ENCODE results near the gene ADCY6.

Gene ADCY6

DNA sequence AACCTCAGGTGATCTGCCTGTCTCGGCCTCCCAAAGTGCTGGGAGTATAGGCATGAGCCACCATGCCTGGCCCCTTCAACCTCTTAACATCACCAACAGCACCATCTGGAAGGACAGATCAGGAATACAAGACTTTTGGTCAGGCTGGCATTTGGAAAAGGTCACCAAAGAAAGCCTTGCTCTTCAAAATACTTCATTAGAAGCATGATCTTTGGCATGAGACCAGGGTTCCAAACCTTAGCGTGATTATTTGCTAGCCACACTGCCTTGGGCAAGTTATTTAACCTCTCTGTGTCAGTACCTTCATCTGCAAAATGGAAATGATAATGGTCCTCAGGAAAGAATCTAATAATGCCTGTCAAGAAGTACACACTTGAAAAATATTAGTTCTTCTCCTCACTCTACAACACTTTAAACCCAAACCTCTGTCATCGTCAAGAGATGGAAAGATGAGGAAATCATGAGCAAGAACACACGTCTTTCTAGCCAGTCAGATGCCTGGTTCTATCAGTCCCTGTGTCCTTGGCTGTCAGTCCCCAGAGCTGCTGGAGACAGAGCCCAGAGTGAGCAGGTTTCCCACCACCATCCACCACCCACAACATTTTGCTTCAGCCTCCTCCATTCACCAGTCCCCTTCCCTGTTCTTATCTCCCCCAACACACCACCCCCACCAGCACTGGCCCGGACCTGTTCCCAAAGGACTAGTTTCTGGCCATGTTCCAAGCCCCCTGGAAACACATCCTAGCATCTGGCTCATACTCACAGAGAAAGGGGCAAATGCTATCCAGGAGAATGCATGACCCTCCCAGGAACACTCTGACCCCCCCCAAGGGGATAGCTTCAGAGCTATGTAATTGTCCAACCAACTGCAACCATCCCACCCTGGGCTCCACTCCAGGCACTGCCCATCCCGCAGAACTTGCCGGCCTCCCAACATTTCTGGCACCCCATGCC, 2.0 kb downstream of the ADCY6 start:
- no peak for DNase-seq (ENCODE audit: low read depth in 2 of 3, low spot score in 1 of 3)

DNA sequence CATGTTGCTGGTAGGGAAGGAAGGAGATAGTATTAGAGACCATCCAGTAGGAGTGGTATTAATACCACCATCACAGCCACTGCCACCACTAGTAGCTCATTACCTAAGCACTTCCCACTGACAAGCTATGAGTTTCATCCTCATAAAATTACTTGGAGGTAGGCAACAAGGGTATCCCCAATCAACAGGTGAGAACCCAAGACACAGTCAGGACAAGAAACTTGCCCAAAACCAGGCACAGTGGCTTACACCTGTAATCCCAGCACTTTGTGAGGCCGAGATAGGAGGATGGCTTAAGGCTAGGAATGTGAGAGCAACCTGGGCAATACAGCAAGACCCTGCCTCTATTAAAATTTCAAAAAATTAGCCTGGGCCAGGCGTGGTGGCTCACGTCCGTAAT, 5.5 kb downstream of the ADCY6 start:
- no peak for DNase-seq (ENCODE audit: low read depth in 2 of 3, low spot score in 1 of 3)

DNA sequence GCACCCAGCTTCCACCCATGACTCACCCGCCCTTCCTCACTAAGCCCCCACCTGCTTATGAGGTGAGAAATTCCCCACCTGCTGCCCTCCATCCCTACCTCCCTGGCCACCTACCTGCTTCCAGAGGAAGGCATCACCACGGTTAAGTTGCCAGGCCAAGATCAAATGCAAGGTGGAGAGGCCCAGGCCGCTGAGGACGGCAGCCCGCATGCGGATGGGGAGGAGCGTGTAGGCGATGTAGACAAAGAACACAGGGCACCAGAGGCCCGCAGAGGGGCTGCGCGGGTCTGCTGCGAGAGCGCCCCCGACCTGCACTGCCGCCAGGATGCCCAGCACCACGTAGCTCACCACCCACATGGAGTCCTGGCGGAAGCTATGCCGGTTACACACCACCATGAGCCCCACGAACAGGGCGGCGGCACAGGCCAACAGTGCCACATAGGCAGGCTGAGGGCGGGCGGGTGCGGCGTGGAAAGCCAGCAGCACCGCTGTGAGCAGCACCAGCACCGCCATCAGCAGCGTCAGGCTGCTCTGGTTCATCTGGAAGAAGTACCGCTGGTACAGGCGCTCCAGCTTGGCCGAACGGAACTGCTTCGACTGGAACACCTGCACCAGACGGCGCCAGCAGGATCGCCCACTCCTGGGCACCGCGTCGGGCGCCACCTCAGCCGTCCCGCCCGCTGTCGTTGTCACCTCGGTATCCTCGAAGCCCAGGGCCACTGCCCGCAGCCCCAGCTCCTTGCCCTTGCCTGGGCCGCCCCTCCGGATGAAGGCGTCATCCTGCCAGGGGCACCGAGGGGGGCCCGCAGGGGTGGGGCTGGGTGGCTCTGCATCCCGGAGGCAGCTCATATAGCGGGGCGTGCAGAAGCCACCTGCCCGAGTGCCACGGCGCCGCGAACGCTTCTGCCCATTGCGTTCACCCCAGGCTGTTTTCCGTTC, 6.2 kb downstream of the ADCY6 start:
- DNase-seq (ENCODE audit: low read depth in 2 of 3, low spot score in 1 of 3): no peak

DNA sequence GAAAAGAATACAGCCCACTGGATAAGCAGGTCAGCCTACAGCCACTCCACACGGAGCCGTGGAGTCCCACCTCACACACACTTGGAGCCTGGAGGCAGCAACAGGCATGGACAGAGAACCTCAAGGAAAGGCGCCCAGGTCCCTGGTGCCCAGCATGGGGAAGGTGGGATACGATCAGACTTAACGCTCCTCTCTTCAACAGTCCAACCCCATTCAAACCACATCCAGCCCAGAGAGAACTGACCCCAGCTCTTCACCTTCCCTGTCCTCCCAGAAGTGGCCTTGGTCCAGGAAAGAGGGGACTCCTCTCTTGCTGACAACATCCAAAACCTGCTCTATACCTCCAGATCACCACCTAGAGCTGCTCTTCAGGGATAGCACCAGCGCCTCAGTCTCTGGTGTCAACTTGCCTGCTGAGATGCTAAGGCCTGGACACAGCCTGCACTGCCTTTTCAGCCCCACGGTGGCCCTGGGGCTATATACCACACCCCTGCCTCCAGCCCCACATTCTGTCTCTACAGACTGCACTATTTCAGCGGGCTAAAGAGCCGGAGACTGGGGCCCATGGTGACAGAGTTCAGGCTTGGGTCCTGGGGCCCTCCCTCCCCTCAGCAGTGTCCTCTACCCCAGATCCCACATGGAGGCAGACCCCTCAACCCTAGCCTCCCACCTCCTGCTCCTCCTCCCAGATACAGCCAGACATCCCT, 7.0 kb downstream of the ADCY6 start:
- no peak for DNase-seq (ENCODE audit: low read depth in 2 of 3, low spot score in 1 of 3)

DNA sequence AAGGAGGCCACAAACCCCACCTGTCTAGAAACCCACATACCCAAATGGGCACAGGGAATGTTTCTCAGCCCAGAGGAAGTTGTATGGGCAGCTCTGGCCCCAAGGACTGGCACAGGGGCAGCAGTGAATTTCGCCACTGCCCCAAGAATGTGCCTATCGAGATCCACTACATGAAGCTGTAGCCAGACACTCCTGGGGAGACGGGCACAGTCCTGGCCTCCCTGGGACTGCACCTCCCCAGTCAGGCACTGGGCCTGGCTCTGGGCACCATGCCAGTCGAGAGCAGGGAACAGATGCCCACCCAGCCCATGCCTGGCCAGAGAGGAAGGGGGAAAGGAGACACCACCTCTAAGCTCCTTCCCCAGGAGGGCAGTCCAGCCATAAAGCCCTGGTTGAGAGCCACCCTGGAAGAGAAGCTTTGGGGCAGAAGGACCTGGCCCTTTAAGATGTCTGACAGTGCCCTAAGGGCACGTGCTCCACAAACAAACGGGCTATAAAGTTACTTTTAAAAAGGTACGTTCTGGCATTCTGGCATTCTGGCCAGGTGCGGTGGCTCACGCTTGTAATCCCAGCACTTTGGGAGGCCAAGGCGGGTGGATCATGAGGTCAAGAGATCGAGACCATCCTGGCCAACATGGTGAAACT, 8.4 kb downstream of the ADCY6 start:
- DNase-seq (ENCODE audit: low read depth in 2 of 3, low spot score in 1 of 3): no peak

DNA sequence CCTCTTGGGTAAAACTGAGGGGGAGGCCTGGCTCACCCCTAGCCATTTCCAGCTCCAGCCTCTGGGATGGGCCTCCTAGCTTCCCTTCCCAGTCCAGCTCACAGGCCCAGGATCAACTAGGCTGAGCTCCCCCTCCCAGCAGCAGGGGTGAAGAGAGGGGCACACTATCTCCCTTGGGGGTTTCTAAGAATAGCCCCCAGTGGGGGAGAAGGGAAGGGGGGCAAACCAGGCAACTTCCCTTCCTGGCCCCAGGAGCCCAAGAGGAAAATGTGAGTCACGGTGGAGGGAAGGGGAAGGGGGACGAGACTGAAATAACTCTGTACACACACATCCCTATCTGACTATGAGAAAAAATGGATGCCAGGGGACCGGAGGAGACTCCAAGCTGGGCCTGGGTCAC, 9.0 kb downstream of the ADCY6 start:
- no peak for DNase-seq (ENCODE audit: low read depth in 2 of 3, low spot score in 1 of 3)

DNA sequence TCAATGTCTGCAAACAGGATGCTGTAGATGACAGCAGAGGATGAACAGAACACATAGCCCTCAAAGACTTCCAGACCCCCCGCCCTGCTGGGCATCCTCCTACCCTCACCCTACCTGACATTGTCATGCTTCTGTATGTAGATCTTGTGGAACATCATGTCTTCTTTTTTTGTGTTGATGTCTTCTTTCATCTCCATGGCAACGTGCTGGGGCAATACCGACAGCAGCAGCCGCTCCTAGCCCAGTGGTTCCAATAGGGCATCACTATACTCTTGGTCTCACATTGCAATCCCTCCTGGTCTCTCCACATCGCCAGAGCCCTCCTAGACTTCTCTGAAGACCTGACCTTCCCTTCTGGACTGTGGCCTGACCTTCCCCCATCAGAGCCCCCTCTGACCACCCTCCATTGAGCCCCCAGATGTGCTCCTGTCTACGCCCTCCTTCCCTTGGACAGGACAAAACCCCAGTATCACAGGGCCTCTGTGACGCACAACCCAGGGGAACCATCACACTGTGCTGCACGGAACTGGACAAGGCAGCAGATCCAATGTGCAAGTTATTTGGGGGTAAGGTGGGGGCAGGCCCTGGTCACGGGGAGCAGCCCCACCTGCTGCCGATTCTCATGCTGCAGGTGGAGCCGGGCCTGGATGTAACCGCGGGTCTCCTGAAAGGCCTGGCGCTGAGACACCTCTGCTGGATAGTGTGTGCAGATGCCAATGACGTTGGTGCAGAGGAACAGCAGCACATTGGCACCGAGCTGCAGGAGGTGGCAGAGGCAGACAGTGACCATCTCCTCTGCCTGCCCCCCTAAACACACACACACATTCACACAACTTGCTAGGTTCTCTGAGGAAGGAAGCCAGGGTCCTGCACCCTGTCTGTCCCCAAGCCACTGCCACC, 11.1 kb downstream of the ADCY6 start:
- DNase-seq (ENCODE audit: low read depth in 2 of 3, low spot score in 1 of 3): no peak

DNA sequence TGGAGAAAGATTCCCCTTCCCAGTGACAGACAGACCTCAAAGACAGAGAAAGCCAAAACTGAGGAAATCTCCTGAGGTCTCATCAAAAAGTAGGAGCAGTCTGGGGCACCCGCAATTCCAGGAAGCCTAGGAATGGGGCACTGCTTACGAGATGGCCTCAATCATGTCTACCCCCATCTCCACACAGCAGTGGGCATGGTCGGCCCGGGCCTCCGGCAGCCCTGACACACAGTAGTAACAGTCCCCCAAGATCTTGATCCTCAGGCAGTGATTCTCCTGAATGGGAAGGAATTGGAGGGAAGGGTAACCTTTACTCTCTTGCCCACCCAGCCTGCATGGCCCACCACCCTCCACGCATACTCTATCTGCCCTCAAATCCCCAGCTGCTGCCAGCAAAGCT, 11.9 kb downstream of the ADCY6 start:
- no peak for DNase-seq (ENCODE audit: low read depth in 2 of 3, low spot score in 1 of 3)

DNA sequence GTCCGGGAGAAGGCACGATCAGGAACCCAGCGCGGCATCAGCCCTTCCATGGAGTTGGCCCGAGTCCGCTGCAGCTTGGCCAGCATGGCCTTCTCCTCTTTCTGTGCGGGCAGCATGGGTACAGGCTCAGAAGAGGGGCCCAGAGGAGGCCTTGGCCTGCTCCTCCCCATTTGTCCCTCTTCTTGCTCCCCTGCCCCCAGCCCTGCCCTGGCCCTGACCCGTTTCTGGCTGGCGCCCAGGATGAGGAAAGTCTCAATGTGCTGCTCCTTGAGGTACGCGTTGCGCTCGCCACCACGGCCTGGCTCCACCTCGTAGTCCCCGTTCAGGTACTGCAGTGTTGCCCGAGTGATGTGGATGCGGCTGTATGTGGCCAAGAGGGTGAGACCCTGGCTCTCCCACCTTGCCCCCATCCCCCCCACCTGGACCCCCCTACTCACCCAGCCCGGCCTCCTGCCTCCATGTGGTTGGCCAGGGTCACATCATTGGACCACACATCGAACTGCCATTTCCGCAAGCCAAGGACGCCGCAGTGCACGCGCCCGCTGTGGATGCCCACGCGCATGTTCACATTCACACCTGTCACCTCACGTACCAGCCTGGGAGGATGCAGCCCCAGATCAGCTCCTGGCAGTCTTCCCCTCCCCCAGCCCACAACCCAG, 12.8 kb downstream of the ADCY6 start:
- no peak for DNase-seq (ENCODE audit: low read depth in 2 of 3, low spot score in 1 of 3)

DNA sequence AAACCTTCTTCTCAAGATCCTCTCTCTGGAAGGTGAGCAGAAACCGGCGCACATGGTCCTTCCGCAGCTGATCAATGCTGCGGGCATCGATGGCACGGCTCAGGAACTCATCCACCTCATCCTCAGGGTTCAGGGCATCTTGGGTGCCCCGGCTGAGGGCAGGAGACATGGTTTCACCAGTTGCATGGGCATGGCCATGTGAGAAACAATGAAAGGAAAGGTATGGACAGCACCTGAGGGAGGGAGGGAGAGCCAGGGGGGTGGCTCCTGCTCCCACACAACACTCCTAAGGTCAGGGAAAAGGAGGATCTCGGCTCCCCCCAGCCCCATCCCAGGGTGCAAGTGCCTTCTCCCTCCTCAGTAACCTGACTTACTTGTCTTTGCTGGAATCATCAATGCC, 13.6 kb downstream of the ADCY6 start:
- DNase-seq (ENCODE audit: low read depth in 2 of 3, low spot score in 1 of 3): no peak

DNA sequence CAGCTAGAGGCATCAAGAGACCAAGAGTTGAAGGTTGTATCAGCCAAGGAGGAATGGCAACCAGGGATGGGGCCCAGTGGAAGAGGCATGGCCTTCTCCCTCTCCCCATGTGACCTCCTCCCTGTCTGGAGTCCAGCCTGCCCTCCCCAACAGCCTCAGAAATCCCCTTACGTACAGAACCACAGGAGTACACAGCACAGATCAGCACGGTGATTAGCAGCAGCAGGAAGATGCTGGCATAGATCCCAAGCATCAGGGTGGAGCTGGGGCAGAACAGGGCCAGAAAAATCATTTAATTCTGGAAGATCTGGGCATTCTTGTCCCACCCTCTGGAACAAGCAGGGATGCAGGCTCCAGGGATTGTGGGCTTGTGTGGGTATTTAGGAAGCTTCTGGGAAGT, 14.4 kb downstream of the ADCY6 start:
- no peak for DNase-seq (ENCODE audit: low read depth in 2 of 3, low spot score in 1 of 3)

DNA sequence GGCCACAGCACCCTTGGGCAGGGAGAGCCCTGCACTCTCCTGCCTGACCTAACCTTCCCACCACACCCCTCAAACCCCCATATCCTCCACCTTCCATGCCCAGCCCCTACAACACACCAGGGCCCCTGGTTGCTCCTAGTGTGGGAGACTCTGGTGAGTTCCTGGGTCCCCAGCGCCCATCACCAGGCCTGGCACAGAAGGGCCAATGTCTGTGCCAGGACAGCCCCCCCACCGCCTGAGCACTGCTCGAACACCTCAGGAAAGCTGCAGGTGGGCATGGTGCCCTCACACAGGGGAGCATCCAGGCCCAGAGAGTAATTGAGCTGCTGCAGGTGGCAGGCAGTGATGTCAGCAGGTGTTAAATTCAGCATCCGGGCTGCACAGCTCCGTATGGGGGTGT, 15.2 kb downstream of the ADCY6 start:
- no peak for DNase-seq (ENCODE audit: low read depth in 2 of 3, low spot score in 1 of 3)

DNA sequence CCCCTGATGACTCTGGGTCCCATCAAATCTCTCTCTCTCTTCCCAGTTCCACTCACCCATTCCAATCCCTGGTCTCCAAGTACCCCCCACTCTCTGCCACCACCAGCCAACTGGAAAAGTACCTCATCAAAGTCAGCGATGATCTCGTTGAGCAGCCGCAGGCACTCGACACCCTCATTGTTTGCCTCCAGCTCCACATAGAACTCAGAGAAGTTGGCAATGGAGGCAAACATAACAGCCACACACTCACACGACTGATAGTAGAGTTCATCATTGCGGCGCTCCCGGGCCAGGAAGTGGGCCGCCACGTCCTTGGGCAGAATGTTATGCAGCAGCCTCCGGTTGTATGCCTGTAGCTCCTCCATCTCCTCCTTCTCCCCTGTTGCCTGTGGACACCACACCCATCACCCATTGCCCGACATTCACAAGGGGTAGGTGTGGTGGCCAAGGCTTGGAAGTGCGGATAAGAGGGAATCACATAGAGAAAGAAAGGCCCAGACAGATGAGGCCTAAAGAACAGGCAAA, 17.2 kb downstream of the ADCY6 start:
- no peak for DNase-seq (ENCODE audit: low read depth in 2 of 3, low spot score in 1 of 3)

DNA sequence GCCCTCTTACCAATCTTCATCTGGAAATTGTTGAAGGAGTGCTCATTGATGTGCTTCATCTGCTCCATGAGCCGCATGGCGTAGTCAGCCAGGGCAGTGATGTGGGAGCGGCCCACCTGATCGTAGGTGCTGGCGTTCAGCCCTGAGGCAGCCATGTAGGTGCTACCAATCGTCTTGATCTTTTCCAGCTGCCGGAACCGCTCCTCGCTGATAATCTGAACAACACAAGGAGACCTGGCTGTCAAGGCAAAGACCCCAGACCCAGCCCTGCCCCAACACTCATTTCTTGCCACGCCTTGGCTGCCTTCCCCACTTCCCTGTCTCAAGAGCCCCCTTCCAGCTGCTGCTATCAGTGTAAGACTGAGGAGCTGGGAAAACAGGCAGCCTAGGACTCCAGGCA, 18.1 kb downstream of the ADCY6 start:
- no peak for DNase-seq (ENCODE audit: low read depth in 2 of 3, low spot score in 1 of 3)

DNA sequence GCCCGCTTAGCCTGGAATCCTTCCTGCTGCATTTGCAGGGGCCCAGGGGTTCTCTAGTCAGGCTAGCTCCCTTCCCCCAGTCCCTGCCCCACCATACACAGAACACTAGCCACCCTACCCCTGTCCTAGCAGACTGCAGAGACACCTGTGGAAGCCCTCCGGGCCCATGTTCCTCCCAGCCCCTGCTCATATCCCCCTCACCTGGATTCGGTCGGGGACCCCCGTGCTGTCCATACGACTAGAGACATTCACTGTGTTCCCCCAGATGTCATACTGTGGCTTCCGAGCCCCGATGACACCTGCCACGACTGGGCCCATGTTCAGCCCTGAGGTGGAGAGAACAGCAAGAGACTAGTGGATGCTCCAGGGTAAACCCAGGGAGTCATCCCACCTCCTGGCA, 20.2 kb downstream of the ADCY6 start:
- no peak for DNase-seq (ENCODE audit: low read depth in 2 of 3, low spot score in 1 of 3)

DNA sequence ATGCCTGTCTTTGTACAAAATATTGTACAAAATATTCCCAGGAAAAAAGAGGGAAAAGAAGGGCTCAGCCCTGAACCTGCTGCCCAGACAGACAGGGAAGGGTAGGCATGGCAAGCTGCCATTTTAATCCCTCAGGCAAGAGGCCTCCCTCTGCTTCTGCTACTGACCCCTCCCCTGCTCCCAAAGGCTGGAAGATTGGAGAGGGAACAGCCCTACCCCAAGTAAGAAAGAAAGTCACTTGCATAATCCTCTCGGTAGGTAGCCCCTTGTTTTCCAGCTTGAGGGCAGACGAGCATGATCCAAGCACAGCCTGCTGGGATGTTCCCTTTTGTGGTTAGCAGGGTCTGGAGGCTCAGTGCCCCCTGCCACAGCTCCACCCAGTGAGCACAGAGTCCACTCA, 20.7 kb downstream of the ADCY6 start:
- DNase-seq (ENCODE audit: low read depth in 2 of 3, low spot score in 1 of 3): no peak

DNA sequence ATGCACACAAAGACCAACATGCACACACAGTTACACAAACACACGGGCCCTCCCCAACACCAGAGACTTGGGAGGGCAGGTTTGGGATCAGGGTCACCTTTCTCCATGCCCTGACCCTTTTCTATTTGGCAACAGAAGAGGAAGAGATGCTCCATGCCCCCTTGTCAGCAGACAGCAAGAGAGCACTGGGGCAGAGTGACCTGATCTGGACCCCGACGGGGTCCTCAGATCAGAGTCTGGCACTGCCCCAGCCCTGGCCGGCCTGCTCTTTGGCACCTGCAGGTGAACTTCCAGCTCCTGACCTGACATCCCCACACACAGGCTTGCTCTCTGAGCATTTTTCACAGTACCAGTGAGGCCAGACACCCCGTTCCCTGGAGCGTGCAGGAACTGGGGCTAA, 21.4 kb downstream of the ADCY6 start:
- no peak for DNase-seq (ENCODE audit: low read depth in 2 of 3, low spot score in 1 of 3)

DNA sequence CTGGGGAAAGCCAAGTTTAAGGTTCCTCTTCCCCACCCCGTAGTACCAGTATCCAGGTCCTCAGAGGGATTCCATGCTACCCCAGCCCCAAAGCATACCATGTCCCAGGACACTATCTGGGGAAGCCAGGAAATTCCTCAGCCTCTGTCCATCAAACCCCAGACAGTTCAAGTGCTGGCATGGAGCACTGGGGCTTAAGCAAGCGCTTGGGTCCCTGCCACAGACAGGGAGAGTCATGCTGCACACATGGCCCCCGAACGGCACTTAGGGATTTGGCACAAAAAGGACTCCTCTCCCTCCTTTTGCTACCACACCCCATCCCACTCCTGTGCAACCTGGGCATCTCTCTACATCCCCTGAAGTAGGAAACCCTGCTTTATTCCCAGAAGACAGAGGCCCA, 21.8 kb downstream of the ADCY6 start:
- DNase-seq (ENCODE audit: low read depth in 2 of 3, low spot score in 1 of 3): no peak

DNA sequence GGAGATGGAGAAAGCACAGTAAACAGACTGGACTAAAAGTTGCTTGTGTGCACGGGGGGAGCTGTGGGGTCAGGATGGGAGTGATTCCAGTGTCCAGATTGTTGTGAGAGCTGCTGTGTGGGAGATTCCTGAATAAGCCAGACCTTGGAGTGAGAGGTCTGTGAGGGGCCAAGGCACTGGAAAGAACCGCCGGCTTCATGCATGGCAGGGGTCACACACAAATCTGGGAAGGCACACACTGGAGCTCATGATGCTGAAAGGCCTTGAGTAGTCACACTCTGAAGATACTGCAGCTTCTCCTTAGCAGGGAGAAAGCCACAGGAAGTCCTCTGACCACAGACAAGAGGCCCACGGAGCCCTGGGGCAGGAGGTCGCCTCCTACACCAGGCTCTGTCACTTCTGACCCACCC, 23.1 kb downstream of the ADCY6 start:
- DNase-seq (ENCODE audit: low read depth in 2 of 3, low spot score in 1 of 3): no peak

All from stimulated activated CD4-positive, alpha-beta T cell treated with anti-CD3 and anti-CD28 coated beads, Interleukin-12 subunit alpha, Interleukin-12 subunit beta, amount 100 ng/mL, for 48 hours (primary cell).